Osteocyte (in vitro differentiated cells): Measurements from ENCODE around the gene TMEM54. TPM values are rescaled to one million over a fixed set of nuclear protein-coding genes. Genes with fewer than 3 reads are reported as not detected.

Source experiments
- DNase-seq: peaks from one replicate; pipeline ENCODE4 v3.0.0; 2021; ENCODE audit warnings: mixed read lengths; ENCODE audit not compliant: unreplicated experiment; ENCODE audit errors: extremely low spot score
- H3K27ac Mint-ChIP-seq: one replicate; pipeline ENCODE4 v1.8.0; 2021; ENCODE audit warnings: mild to moderate bottlenecking, mixed read lengths; ENCODE audit not compliant: unreplicated experiment
- H3K27me3 Mint-ChIP-seq: one replicate; pipeline ENCODE4 v1.8.0; 2021; ENCODE audit warnings: mixed read lengths; ENCODE audit not compliant: unreplicated experiment
- H3K36me3 Mint-ChIP-seq: one replicate; pipeline ENCODE4 v1.8.0; 2021; ENCODE audit warnings: mixed read lengths; ENCODE audit not compliant: unreplicated experiment
- H3K4me1 Mint-ChIP-seq: one replicate; pipeline ENCODE4 v1.8.0; 2021; ENCODE audit warnings: mixed read lengths; ENCODE audit not compliant: unreplicated experiment
- H3K4me3 Mint-ChIP-seq: one replicate; pipeline ENCODE4 v1.8.0; 2021; ENCODE audit warnings: mild to moderate bottlenecking, moderate library complexity, mixed read lengths; ENCODE audit not compliant: unreplicated experiment
- H3K9me3 Mint-ChIP-seq: one replicate; pipeline ENCODE4 v1.8.0; 2021; ENCODE audit warnings: mixed read lengths; ENCODE audit not compliant: unreplicated experiment
- CTCF ChIP-seq: fragments of 200-600 bp; sonication (generic); IDR thresholded peaks from 2 replicates; pipeline ENCODE4 v1.5.0; 2021; ENCODE audit warnings: antibody characterized with exemption, mild to moderate bottlenecking, moderate library complexity
- total RNA-seq: library from RNA; stranded (reverse); gene quantifications from 2 replicates; pipeline ENCODE4 v1.2.1, GENCODE V29; 2021

Gene TMEM54
- total RNA-seq, 1 donor from 2014 or later, result 7.3 TPM

GRCh38 chr1:32919811-32920733 is 18.9 kb upstream of the TMEM54 start:
- Mint-ChIP-seq H3K27me3 (peaks cover 14% of the 10 kb centered on the region), H3K27ac (no peak overlapping the region), H3K4me3 (no peak overlapping the region), H3K36me3 (no peaks in the 10 kb centered on the region), H3K9me3 (no peaks in the 10 kb centered on the region), H3K4me1 (peaks cover 14% of the 10 kb centered on the region)
- DNase-seq, result no peak
- no peak for TF ChIP-seq CTCF

- H3K9me3 Mint-ChIP-seq, result no peaks in the 10 kb centered on the region
- H3K4me1 Mint-ChIP-seq, result peaks cover 9% of the 10 kb centered on the region
- H3K4me3 Mint-ChIP-seq, result no peak overlapping the region
- H3K27ac Mint-ChIP-seq, result no peak overlapping the region
- no peak for DNase-seq
- H3K27me3 Mint-ChIP-seq, result no peaks in the 10 kb centered on the region
- no peak for TF ChIP-seq CTCF
- H3K36me3 Mint-ChIP-seq, result no peaks in the 10 kb centered on the region
Observed at GRCh38 chr1:32918179-32918578, 17.0 kb upstream of the TMEM54 start.

- H3K27ac Mint-ChIP-seq, result no peak overlapping the region
- no peak overlapping the region for H3K4me3 Mint-ChIP-seq
- H3K36me3 Mint-ChIP-seq, result no peaks in the 10 kb centered on the region
- TF ChIP-seq CTCF, result no peak
- no peaks in the 10 kb centered on the region for H3K27me3 Mint-ChIP-seq
- H3K4me1 Mint-ChIP-seq, result peaks cover 9% of the 10 kb centered on the region
- no peaks in the 10 kb centered on the region for H3K9me3 Mint-ChIP-seq
- DNase-seq, result no peak
Observed at GRCh38 chr1:32917521-32917920, 16.3 kb upstream of the TMEM54 start.

- Mint-ChIP-seq H3K27ac (no peak overlapping the region), H3K4me3 (no peak overlapping the region), H3K9me3 (no peaks in the 10 kb centered on the region)
Observed at GRCh38 chr1:32915766-32916706, 14.8 kb upstream of the TMEM54 start.

More at GRCh38 chr1:32915766-32916706, 14.8 kb upstream of the TMEM54 start:
- no peak for DNase-seq
- Mint-ChIP-seq H3K27me3 (no peaks in the 10 kb centered on the region), H3K36me3 (no peaks in the 10 kb centered on the region), H3K4me1 (peaks cover 9% of the 10 kb centered on the region)
- no peak for TF ChIP-seq CTCF
